HepG2 (cell line): ENCODE results near the gene ARHGAP26.

ENCODE experiments used
- ARNTL ChIP-seq: sonication (generic); formaldehyde crosslinking; IDR thresholded peaks from 2 replicates; pipeline ENCODE4 v1.4.0; 2020; ENCODE audit warnings: mild to moderate bottlenecking, missing genetic modification reagents
- BHLHE40 ChIP-seq: IDR thresholded peaks from 2 replicates; pipeline ENCODE4 v1.6.1; 2011; ENCODE audit warnings: low read length, improper control_type of control experiment
- POGZ ChIP-seq: sonication (generic); formaldehyde crosslinking; IDR thresholded peaks from 2 replicates; pipeline ENCODE4 v1.4.0; 2020; ENCODE audit warnings: mild to moderate bottlenecking, missing genetic modification reagents
- TOPORS ChIP-seq: sonication (generic); formaldehyde crosslinking; IDR thresholded peaks from 2 replicates; pipeline ENCODE4 v1.8.0; 2023; ENCODE audit warnings: mild to moderate bottlenecking, missing genetic modification reagents
- ZBTB8A ChIP-seq: sonication (generic); formaldehyde crosslinking; IDR thresholded peaks from 2 replicates; pipeline ENCODE4 v1.4.0; 2020; ENCODE audit warnings: mild to moderate bottlenecking, low read depth, missing genetic modification reagents, borderline replicate concordance
- ZFP36L2 ChIP-seq: sonication (generic); formaldehyde crosslinking; IDR thresholded peaks from 2 replicates; pipeline ENCODE4 v1.4.0; 2020; ENCODE audit warnings: missing genetic modification reagents
- ZMYM4 ChIP-seq: sonication (generic); formaldehyde crosslinking; IDR thresholded peaks from 2 replicates; pipeline ENCODE4 v1.8.1; 2023; ENCODE audit warnings: mild to moderate bottlenecking, missing genetic modification reagents

DNA sequence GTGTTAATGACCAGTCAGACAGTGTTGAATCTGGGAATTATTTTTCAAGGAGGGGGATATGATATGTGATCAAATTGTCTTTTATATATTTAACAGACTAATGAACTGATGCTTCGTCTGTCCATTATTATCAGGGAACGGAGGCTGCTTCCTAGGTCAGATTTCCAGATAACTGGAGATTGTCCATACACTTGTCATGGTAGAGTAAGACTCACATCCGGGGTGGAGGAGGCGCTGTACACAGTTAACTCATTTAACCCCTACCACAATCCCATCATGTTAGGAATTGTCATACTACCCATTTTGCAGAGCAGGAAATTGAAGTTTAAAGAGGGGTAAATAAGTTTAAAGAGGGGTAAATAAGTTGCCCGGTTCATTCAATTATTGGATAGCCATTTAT is 55.9 kb downstream of the ARHGAP26 start:
- TF ChIP-seq BHLHE40 (no peak), ZMYM4 (CRISPR knock-in tag) (no peak), ZFP36L2 (CRISPR knock-in tag) (no peak), POGZ (CRISPR knock-in tag) (no peak), TOPORS (CRISPR knock-in tag) (no peak), ZBTB8A (no peak), ARNTL (CRISPR knock-in tag) (no peak)
